ENCODE data around the gene LGR4. TPM values are rescaled to one million over a fixed set of nuclear protein-coding genes. Genes with fewer than 3 reads are reported as not detected.

Gene LGR4
- total RNA-seq, 1 experiment from 2014 or later, result 99.2 TPM

DNA sequence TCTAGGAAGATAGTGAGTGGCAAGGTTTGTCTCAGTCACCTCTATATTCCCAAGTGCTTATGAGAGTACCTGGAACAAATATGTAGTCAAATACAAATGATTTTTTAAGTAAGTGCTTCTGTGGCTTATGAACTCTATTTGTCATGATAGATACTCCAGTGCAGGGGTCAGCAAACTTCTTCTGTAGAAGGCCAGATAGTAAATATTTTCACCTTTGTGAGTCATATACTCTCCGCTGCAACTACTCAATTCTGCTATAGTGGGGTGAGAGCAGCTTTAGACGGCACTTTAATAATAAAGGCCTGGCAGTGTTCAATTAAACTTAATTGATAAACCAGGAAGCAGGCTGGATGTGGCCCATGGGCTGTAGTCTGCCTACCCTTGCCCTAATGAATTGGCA lies 97.2 kb downstream of the LGR4 start:
- Histone ChIP-seq H3K9me3 (ENCODE audit: control insufficient read depth, low read depth, low read length) (no peaks in the 10 kb centered on the region), H3K14ac (ENCODE audit: insufficient read depth, low read length) (no peak overlapping the region), H2AFZ (ENCODE audit: low read length) (no peak overlapping the region), H2BK5ac (ENCODE audit: insufficient read length, low read length) (no peak overlapping the region), H2BK15ac (ENCODE audit: low read depth, low read length) (no peak overlapping the region), H2BK120ac (ENCODE audit: low read depth, low read length, poor library complexity, severe bottlenecking) (no peak overlapping the region), H4K91ac (ENCODE audit: insufficient read length, low read depth, low read length) (no peak overlapping the region), H3K18ac (ENCODE audit: insufficient read length, low read depth, low read length) (no peak overlapping the region), H2AK5ac (ENCODE audit: insufficient read length, low read length) (no peak overlapping the region), H2BK12ac (ENCODE audit: insufficient read length, low read depth, low read length) (no peak overlapping the region), H3K23me2 (ENCODE audit: insufficient read length, low read depth, low read length, poor library complexity, severe bottlenecking) (no peaks in the 10 kb centered on the region), H3K27me3 (ENCODE audit: insufficient read depth, low read length) (no peaks in the 10 kb centered on the region), H3K23ac (ENCODE audit: insufficient read length, low read depth, low read length) (no peak overlapping the region), H4K8ac (replicated peaks; ENCODE audit: insufficient read length, low read depth, low read length) (no peak overlapping the region), H3K4ac (ENCODE audit: low read depth, low read length) (no peak overlapping the region), H2BK20ac (ENCODE audit: low read depth, low read length, poor library complexity, severe bottlenecking) (no peak overlapping the region), H3K27ac (ENCODE audit: insufficient read length, low read depth, low read length) (no peak overlapping the region), H3K9ac (ENCODE audit: extremely low read depth, insufficient read length, low read length) (no peak overlapping the region), H4K20me1 (ENCODE audit: control insufficient read depth, insufficient read depth, insufficient read length) (no peaks in the 10 kb centered on the region), H3K4me1 (ENCODE audit: insufficient read depth, low read length) (no peaks in the 10 kb centered on the region), H3K79me2 (ENCODE audit: insufficient read depth, low read length) (no peaks in the 10 kb centered on the region), H3K79me1 (ENCODE audit: insufficient read depth, low read depth, low read length, poor library complexity, severe bottlenecking) (no peaks in the 10 kb centered on the region), H3T11ph (ENCODE audit: low read length) (no peak overlapping the region), H4K5ac (ENCODE audit: insufficient read length, low read depth, low read length) (no peak overlapping the region), H3K4me2 (ENCODE audit: insufficient read depth, insufficient read length, low read length) (no peak overlapping the region), H3K56ac (ENCODE audit: insufficient read length, low read depth, low read length) (no peak overlapping the region)
- no peak for DNase-seq
- TF ChIP-seq, protein P1, sequence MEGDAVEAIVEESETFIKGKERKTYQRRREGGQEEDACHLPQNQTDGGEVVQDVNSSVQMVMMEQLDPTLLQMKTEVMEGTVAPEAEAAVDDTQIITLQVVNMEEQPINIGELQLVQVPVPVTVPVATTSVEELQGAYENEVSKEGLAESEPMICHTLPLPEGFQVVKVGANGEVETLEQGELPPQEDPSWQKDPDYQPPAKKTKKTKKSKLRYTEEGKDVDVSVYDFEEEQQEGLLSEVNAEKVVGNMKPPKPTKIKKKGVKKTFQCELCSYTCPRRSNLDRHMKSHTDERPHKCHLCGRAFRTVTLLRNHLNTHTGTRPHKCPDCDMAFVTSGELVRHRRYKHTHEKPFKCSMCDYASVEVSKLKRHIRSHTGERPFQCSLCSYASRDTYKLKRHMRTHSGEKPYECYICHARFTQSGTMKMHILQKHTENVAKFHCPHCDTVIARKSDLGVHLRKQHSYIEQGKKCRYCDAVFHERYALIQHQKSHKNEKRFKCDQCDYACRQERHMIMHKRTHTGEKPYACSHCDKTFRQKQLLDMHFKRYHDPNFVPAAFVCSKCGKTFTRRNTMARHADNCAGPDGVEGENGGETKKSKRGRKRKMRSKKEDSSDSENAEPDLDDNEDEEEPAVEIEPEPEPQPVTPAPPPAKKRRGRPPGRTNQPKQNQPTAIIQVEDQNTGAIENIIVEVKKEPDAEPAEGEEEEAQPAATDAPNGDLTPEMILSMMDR (conservative IDR thresholded peaks at IDR 0.05), result no peak
- no peak overlapping the region for H3K4me3 Mint-ChIP-seq
- no peaks in the 10 kb centered on the region for H3K27me3 Mint-ChIP-seq (ENCODE audit: low read depth)
- 0 out of 7 replicates have a peak overlapping the region, but pooled peaks of 1 of the 3 experiments have one; percentile 42 for H3K27ac Mint-ChIP-seq
- no CpG with 5 or more reads among the region's 2 CpGs for WGBS (ENCODE audit: extremely low coverage, insufficient read length, low lambda C conversion rate)
- H3K36me3 Mint-ChIP-seq (ENCODE audit: insufficient read depth in 1 of 3, low read depth in 3 of 3), result peaks cover 13 to 88% (median 84%) of the 10 kb centered on the region in 3 experiments; a peak in 6 of 7 replicates
- H3K4me1 Mint-ChIP-seq, result peaks cover 3% of the 10 kb centered on the region in 2 experiments; a peak in 2 of 4 replicates
- H3K9me3 Mint-ChIP-seq, result no peaks in the 10 kb centered on the region

Data from H9 (cell line).